ENCODE measurements around the gene ZNF256. TPM values are rescaled to one million over a fixed set of nuclear protein-coding genes. Genes with fewer than 3 reads are reported as not detected.

ZNF256 gene
- total and polyA plus RNA-seq, 2 of the 13 experiments (the other 11 are each of a cell fraction or from before 2014, with no cell fraction given) = 3.8 to 6.0 TPM

GRCh38 chr19:57947419-57948134, at the start of gene ZNF256 (continued):
- TF ChIP-seq PRDM10 (CRISPR knock-in tag; IDR thresholded peaks at IDR 0.05; ENCODE audit: low read depth) (0 out of 2 replicates have a peak, but pooled peaks have one; percentile 51), SAFB2 (CRISPR knock-in tag; IDR thresholded peaks at IDR 0.05; ENCODE audit: borderline replicate concordance, low read depth) (no peak), ZNF879 (CRISPR knock-in tag; IDR thresholded peaks at IDR 0.05) (no peak), ZNF460 (CRISPR knock-in tag; IDR thresholded peaks at IDR 0.05; ENCODE audit: borderline replicate concordance) (no peak; the same call in 1 of the 2 replicates), NR2F6 (IDR thresholded peaks at IDR 0.05) (no peak), NR2F6 (CRISPR knock-in tag; IDR thresholded peaks at IDR 0.05) (peak; percentile 52; the same call in 1 of the 2 replicates), CENPT (CRISPR knock-in tag; IDR thresholded peaks at IDR 0.05; ENCODE audit: low read depth) (no peak), MED1 (CRISPR knock-in tag; IDR thresholded peaks at IDR 0.05) (no peak), PAWR (CRISPR knock-in tag; IDR thresholded peaks at IDR 0.05; ENCODE audit: borderline replicate concordance) (no peak), SETDB1 (CRISPR knock-in tag; IDR thresholded peaks at IDR 0.05; ENCODE audit: borderline replicate concordance) (no peak), NR3C1 (CRISPR knock-in tag; IDR thresholded peaks at IDR 0.05) (no peak), ZNF598 (CRISPR knock-in tag; IDR thresholded peaks at IDR 0.05; ENCODE audit: borderline replicate concordance) (0 out of 2 replicates have a peak, but pooled peaks have one; percentile 53), ZNF605 (CRISPR knock-in tag; IDR thresholded peaks at IDR 0.05) (peak; percentile 80; the same call in 1 of the 2 replicates), GTF2F1 (IDR thresholded peaks at IDR 0.05; ENCODE audit: low read length) (no peak), MTF2 (CRISPR knock-in tag; IDR thresholded peaks at IDR 0.05; ENCODE audit: borderline replicate concordance) (peak; percentile 64; the same call in 1 of the 2 replicates), SNAPC2 (CRISPR knock-in tag; IDR thresholded peaks at IDR 0.05) (no peak), ZNF275 (CRISPR knock-in tag; IDR thresholded peaks at IDR 0.05; ENCODE audit: borderline replicate concordance) (no peak), FOXK1 (CRISPR knock-in tag; IDR thresholded peaks at IDR 0.05; ENCODE audit: borderline replicate concordance, low read depth) (peak; percentile 43; the same call in 1 of the 2 replicates), ZFP36 (IDR thresholded peaks at IDR 0.05; ENCODE audit: borderline replicate concordance, low read depth, low read length, partially characterized antibody) (no peak), ASH2L (IDR thresholded peaks at IDR 0.05; ENCODE audit: insufficient read length, low read depth, low read length) (peak; percentile 65), SCMH1 (CRISPR knock-in tag; IDR thresholded peaks at IDR 0.05; ENCODE audit: borderline replicate concordance) (no peak), HDAC1 (CRISPR knock-in tag; IDR thresholded peaks at IDR 0.05) (peak; percentile 92), ZNF576 (CRISPR knock-in tag; IDR thresholded peaks at IDR 0.05) (no peak), GATAD2A (CRISPR knock-in tag; IDR thresholded peaks at IDR 0.05) (peak; percentile 67), ZNF543 (CRISPR knock-in tag; IDR thresholded peaks at IDR 0.05) (no peak), HOXA3 (CRISPR knock-in tag; IDR thresholded peaks at IDR 0.05) (peak; percentile 81; the same call in 1 of the 2 replicates)

Data from HepG2 (cell line).